Activated T-helper 1 cell treated with anti-CD3 and anti-CD28 coated beads, Interleukin-12 subunit alpha, Interleukin-12 subunit beta, Interleukin-2, Interleukin-4 antibody, amounts not matched to agents 30 ng/mL and 10 ng/mL and 1 ng/mL, durations not matched to agents 14 hours and 24 hours and 36 hours (primary cell): ENCODE results near the gene CD40. TPM values are rescaled to one million over a fixed set of nuclear protein-coding genes. Genes with fewer than 3 reads are reported as not detected.

Source experiments
- DNase-seq: peaks from one replicate; pipeline ENCODE4 v3.0.0; 2021; ENCODE audit warnings: low spot score
- H3K27ac Mint-ChIP-seq: one replicate; pipeline ENCODE4 v1.8.0; 2021; ENCODE audit warnings: mild to moderate bottlenecking, mixed read lengths
- H3K27me3 Mint-ChIP-seq: one replicate; pipeline ENCODE4 v1.8.0; 2022; ENCODE audit warnings: mild to moderate bottlenecking, moderate library complexity, mixed read lengths; ENCODE audit not compliant: insufficient read depth
- H3K36me3 Mint-ChIP-seq: one replicate; pipeline ENCODE4 v1.8.0; 2021; ENCODE audit warnings: low read depth, mixed read lengths
- H3K4me1 Mint-ChIP-seq: one replicate; pipeline ENCODE4 v1.8.0; 2021; ENCODE audit warnings: low read depth, mixed read lengths
- H3K4me3 Mint-ChIP-seq: one replicate; pipeline ENCODE4 v1.8.0; 2021; ENCODE audit warnings: mild to moderate bottlenecking, moderate library complexity, mixed read lengths
- H3K9me3 Mint-ChIP-seq: one replicate; pipeline ENCODE4 v1.8.0; 2021; ENCODE audit warnings: mixed read lengths
- intact Hi-C: fragments of 100-400 bp; cut with micrococcal nuclease; formaldehyde crosslinking; loops from one replicate; pipeline ENCODE4 v1.15.1; 2024
- total RNA-seq: library from RNA; stranded (reverse); gene quantifications from 2 replicates; pipeline ENCODE4 v1.2.3, GENCODE V29; 2022

Gene CD40
- total RNA-seq, 1 donor from 2014 or later: 2.0 TPM

- no peaks in the 10 kb centered on the region for H3K9me3 Mint-ChIP-seq
- H3K4me3 Mint-ChIP-seq: no peak overlapping the region
- H3K36me3 Mint-ChIP-seq: no peaks in the 10 kb centered on the region
- H3K27me3 Mint-ChIP-seq: peaks cover 42% of the 10 kb centered on the region
- no peak overlapping the region for H3K27ac Mint-ChIP-seq
- no peaks in the 10 kb centered on the region for H3K4me1 Mint-ChIP-seq
- no peak for DNase-seq
- intact Hi-C loops: no loop called here
Measured at GRCh38 chr20:46101957-46102356, 16.2 kb upstream of the CD40 start.

- Mint-ChIP-seq H3K4me1 (no peaks in the 10 kb centered on the region), H3K27ac (no peak overlapping the region), H3K27me3 (peaks cover 38% of the 10 kb centered on the region), H3K36me3 (no peaks in the 10 kb centered on the region), H3K4me3 (no peak overlapping the region), H3K9me3 (no peaks in the 10 kb centered on the region)
- intact Hi-C loops: no loop called here
- no peak for DNase-seq
Measured at GRCh38 chr20:46102940-46103339, 15.2 kb upstream of the CD40 start.

GRCh38 chr20:46104262-46104661, 13.9 kb upstream of the CD40 start:
- intact Hi-C loops: no loop called here
- peaks cover 36% of the 10 kb centered on the region for H3K27me3 Mint-ChIP-seq
- no peak overlapping the region for H3K27ac Mint-ChIP-seq
- no peaks in the 10 kb centered on the region for H3K36me3 Mint-ChIP-seq
- H3K4me3 Mint-ChIP-seq: no peak overlapping the region
- H3K4me1 Mint-ChIP-seq: no peaks in the 10 kb centered on the region
- H3K9me3 Mint-ChIP-seq: no peaks in the 10 kb centered on the region
- no peak for DNase-seq

GRCh38 chr20:46107061-46107460, 11.1 kb upstream of the CD40 start:
- H3K9me3 Mint-ChIP-seq: no peaks in the 10 kb centered on the region
- H3K27me3 Mint-ChIP-seq: peaks cover 33% of the 10 kb centered on the region
- DNase-seq: no peak
- H3K4me3 Mint-ChIP-seq: no peak overlapping the region
- H3K4me1 Mint-ChIP-seq: peaks cover 9% of the 10 kb centered on the region
- no peak overlapping the region for H3K27ac Mint-ChIP-seq
- intact Hi-C loops: no loop called here
- no peaks in the 10 kb centered on the region for H3K36me3 Mint-ChIP-seq

- peaks cover 30% of the 10 kb centered on the region for H3K27me3 Mint-ChIP-seq
- intact Hi-C loops: no loop called here
- DNase-seq: no peak
- H3K36me3 Mint-ChIP-seq: no peaks in the 10 kb centered on the region
- H3K9me3 Mint-ChIP-seq: no peaks in the 10 kb centered on the region
- H3K4me3 Mint-ChIP-seq: no peak overlapping the region
- H3K4me1 Mint-ChIP-seq: peaks cover 9% of the 10 kb centered on the region
- no peak overlapping the region for H3K27ac Mint-ChIP-seq
Measured at GRCh38 chr20:46108435-46108841, 9.7 kb upstream of the CD40 start.

- Mint-ChIP-seq H3K27me3 (peaks cover 31% of the 10 kb centered on the region), H3K4me1 (peaks cover 9% of the 10 kb centered on the region), H3K36me3 (no peaks in the 10 kb centered on the region), H3K27ac (no peak overlapping the region), H3K4me3 (no peak overlapping the region), H3K9me3 (no peaks in the 10 kb centered on the region)
- intact Hi-C loops: no loop called here
- no peak for DNase-seq
Measured at GRCh38 chr20:46108976-46109375, 9.1 kb upstream of the CD40 start.

- Mint-ChIP-seq H3K9me3 (no peaks in the 10 kb centered on the region), H3K27ac (peak overlapping the region; percentile 9), H3K36me3 (no peaks in the 10 kb centered on the region), H3K27me3 (peaks cover 27% of the 10 kb centered on the region), H3K4me3 (no peak overlapping the region), H3K4me1 (peaks cover 9% of the 10 kb centered on the region)
- intact Hi-C loops: no loop called here
- no peak for DNase-seq
Measured at GRCh38 chr20:46111028-46111835, 6.9 kb upstream of the CD40 start.

GRCh38 chr20:46111836-46112212, 6.3 kb upstream of the CD40 start:
- DNase-seq: no peak
- H3K4me1 Mint-ChIP-seq: peaks cover 9% of the 10 kb centered on the region
- H3K27me3 Mint-ChIP-seq: peaks cover 27% of the 10 kb centered on the region
- intact Hi-C loops: no loop called here
- no peak overlapping the region for H3K27ac Mint-ChIP-seq
- H3K9me3 Mint-ChIP-seq: no peaks in the 10 kb centered on the region
- no peak overlapping the region for H3K4me3 Mint-ChIP-seq
- H3K36me3 Mint-ChIP-seq: no peaks in the 10 kb centered on the region

- no peaks in the 10 kb centered on the region for H3K9me3 Mint-ChIP-seq
- intact Hi-C loops: no loop called here
- peaks cover 26% of the 10 kb centered on the region for H3K27me3 Mint-ChIP-seq
- DNase-seq: no peak
- H3K36me3 Mint-ChIP-seq: no peaks in the 10 kb centered on the region
- H3K4me1 Mint-ChIP-seq: peaks cover 12% of the 10 kb centered on the region
- no peak overlapping the region for H3K27ac Mint-ChIP-seq
- no peak overlapping the region for H3K4me3 Mint-ChIP-seq
Measured at GRCh38 chr20:46112430-46113112, 5.5 kb upstream of the CD40 start.

- Mint-ChIP-seq H3K4me1 (peaks cover 18% of the 10 kb centered on the region), H3K36me3 (no peaks in the 10 kb centered on the region), H3K27me3 (peaks cover 26% of the 10 kb centered on the region), H3K27ac (no peak overlapping the region), H3K9me3 (no peaks in the 10 kb centered on the region), H3K4me3 (no peak overlapping the region)
- DNase-seq: no peak
- intact Hi-C loops: no loop called here
Measured at GRCh38 chr20:46113113-46113470, 5.0 kb upstream of the CD40 start.

- H3K27me3 Mint-ChIP-seq: peaks cover 20% of the 10 kb centered on the region
- no peaks in the 10 kb centered on the region for H3K36me3 Mint-ChIP-seq
- H3K4me3 Mint-ChIP-seq: no peak overlapping the region
- intact Hi-C loops: no loop called here
- H3K4me1 Mint-ChIP-seq: peaks cover 20% of the 10 kb centered on the region
- no peak for DNase-seq
- H3K9me3 Mint-ChIP-seq: no peaks in the 10 kb centered on the region
- H3K27ac Mint-ChIP-seq: no peak overlapping the region
Measured at GRCh38 chr20:46114449-46114848, 3.7 kb upstream of the CD40 start.

GRCh38 chr20:46118481-46119020, 437 bp downstream of the CD40 start:
- H3K9me3 Mint-ChIP-seq: no peaks in the 10 kb centered on the region
- no peaks in the 10 kb centered on the region for H3K36me3 Mint-ChIP-seq
- peaks cover 9% of the 10 kb centered on the region for H3K27me3 Mint-ChIP-seq
- H3K27ac Mint-ChIP-seq: no peak overlapping the region
- intact Hi-C loops: no loop called here
- peak overlapping the region; percentile 90 for H3K4me3 Mint-ChIP-seq
- peaks cover 11% of the 10 kb centered on the region for H3K4me1 Mint-ChIP-seq
- DNase-seq: no peak

- no peaks in the 10 kb centered on the region for H3K9me3 Mint-ChIP-seq
- peaks cover 9% of the 10 kb centered on the region for H3K27me3 Mint-ChIP-seq
- intact Hi-C loops: no loop called here
- H3K36me3 Mint-ChIP-seq: no peaks in the 10 kb centered on the region
- H3K27ac Mint-ChIP-seq: no peak overlapping the region
- peak overlapping the region; percentile 90 for H3K4me3 Mint-ChIP-seq
- peaks cover 11% of the 10 kb centered on the region for H3K4me1 Mint-ChIP-seq
- no peak for DNase-seq
Measured at GRCh38 chr20:46119028-46119546, 973 bp downstream of the CD40 start.
